Measurements from ENCODE around the gene ACYP1.

ACYP1 gene

DNA sequence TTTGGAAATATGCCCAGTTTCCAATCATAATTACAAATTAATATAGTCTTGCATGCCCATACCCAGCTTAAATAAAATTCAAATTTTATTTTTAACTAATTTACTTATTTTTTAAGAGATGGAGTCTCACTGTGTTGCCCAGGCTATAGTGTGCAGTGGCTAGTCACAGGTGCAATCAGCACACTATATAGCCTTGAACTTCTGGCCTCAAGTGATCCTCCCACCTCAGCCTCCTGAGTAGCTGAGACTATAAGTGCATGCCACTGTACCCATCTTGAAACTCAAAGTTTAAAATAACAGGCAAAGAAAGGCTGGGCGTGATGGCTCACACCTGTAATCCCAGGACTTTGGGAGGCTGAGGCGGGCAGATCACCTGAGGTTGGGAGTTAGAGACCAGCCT lies 22.9 kb downstream of the ACYP1 start:
- no peak for DNase-seq

DNA sequence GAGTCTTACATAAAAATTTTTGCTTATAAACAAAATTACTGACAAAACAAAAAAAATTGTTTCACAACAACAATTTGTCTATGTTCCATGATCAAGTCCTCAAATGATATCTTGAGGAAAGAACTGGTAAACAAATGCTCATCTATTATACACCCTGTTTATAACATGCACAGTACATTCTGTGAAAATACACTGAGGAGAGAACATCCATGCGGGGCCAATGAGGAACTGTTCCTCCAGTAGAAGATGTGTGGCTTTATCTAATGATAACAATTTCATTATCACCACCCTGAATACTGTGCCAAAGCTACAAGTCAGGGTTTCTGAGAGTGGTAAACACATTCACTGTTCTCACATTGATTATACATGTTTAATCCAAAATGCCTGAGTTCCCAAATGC lies 23.3 kb downstream of the ACYP1 start:
- no peak for DNase-seq

- no peak for DNase-seq
Observed at GRCh38 chr14:75032939-75033338, 30.9 kb downstream of the ACYP1 start.

- no peak for DNase-seq
Observed at GRCh38 chr14:75030147-75030546, 33.7 kb downstream of the ACYP1 start.

GRCh38 chr14:75025876-75026275 lies 37.9 kb downstream of the ACYP1 start:
- DNase-seq = no peak

DNA sequence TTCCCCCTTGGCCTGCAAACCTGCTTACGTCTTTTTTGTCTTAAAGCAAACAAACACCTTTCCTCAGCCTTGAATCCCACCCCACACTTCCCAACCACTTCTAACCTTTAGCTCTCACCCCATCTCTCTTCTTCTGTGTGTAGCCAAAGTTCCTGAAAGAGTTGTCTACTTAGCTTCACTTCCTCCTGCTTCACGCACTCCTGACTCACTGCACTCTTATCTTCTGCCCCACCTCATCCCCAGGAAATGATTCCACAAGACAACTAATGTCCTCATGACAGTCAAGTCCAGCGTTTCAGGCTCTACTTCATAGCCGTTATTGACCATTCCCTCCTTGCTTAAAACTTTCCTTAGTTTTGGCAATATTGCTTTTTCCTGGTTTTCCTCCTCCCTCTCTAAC lies 38.7 kb downstream of the ACYP1 start:
- no peak for DNase-seq

- no peak for DNase-seq
Observed at GRCh38 chr14:75023108-75023507, 40.7 kb downstream of the ACYP1 start.

DNA sequence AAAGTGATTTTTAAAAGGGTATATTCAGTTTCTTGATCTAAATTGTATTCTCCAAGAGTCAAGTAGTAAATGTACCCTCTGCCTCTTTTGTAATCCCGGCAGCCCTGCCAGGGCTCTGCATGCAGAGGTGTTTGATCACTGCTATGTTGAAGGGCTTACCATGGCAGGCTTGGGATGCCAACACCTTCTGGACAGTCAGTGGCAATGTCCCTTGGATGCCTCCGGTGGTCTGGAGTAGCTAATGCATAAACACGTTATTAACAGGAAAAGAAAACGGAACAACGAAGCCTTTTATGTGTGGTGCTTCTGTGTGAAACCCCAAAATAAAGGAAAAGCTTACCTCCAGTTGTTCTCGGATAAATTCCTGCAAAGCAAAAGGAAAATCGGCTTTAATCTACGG lies 41.2 kb downstream of the ACYP1 start:
- DNase-seq = no peak

GRCh38 chr14:75018694-75019093 lies 45.1 kb downstream of the ACYP1 start:
- no peak for DNase-seq

DNA sequence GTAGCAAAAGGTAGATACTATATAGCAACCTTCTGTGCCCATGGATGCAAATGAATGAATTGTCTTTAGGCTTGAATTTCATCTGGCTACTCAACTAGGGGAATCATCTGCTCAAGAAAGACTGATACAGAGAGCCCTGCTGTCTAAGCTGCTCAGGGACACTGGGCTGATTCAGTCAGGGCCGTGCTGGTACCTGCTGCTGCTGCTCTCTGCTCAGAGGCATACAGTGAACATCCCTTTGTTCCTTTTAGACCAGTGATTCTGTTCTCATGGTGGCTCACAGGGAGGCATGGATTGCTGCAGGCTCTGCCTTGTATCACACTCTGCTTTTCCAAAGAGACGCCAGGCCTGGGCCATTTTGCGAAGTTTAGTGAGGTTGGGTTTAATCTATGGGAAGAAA lies 47.0 kb downstream of the ACYP1 start:
- peak in 29 of 56 donors; percentile 1 to 60 (median 10) for DNase-seq

DNA sequence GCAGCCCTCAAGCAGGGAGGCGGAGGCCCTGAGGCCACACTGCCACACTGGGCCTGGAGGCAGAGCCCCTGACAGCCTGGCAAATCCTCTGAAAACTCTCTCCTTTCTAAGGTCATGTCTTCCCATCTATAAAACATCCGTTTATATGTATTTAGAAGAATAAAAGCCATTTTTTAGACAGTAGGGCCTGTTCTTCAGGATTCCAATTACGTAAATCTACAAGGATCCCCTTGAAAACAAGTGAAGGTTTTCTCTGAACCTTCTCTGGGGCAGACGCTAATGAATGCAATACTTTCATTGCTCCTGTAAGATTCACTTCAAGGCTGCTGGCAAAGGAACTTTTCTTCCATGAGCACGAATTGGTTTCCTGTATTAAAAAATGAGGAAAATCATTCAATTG lies 48.3 kb downstream of the ACYP1 start:
- DNase-seq = no peak

DNA sequence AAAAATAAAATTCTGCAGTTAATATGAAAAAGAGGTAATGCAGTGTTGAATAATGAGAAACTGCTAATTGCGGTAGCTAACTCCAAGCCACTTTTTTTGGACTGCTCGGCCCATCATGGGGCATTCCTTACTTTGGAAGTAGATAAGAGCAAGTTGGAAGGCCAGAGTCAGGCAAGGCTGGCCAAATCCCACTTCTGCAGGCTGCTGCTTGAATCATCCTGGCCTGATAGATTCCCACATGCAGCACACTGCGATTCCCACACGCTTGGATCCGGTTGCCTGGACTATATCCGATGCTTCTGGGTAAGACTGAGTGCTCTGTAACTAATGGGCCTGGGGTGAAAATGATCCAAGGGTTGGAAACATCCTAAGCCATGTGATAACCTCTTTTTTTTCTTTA lies 50.5 kb downstream of the ACYP1 start:
- DNase-seq = no peak

GRCh38 chr14:75011356-75011994 lies 52.3 kb downstream of the ACYP1 start:
- no peak for DNase-seq

GRCh38 chr14:75010472-75011093 lies 53.2 kb downstream of the ACYP1 start:
- DNase-seq = no peak

DNA sequence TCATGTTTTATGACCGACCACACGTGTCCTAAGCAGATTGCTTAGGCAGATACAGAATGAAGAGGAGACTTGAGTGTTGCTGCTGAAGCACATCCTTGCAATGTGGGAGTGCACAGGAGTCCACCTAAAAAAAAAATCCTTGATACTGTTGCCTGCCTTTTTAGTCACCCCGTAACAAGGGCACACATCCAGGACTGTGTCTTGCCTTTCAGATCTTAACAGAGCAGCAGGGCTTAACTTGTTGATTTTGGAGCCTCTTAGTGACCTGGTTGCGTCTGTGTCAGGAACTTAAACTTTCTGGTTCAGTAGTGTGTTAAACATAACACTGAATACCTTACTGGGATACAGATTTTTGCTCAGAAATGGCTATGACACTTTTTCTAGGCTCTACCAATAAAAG lies 54.6 kb downstream of the ACYP1 start:
- no peak for DNase-seq

- DNase-seq = no peak
Observed at GRCh38 chr14:75005357-75005756, 58.5 kb downstream of the ACYP1 start.

DNA sequence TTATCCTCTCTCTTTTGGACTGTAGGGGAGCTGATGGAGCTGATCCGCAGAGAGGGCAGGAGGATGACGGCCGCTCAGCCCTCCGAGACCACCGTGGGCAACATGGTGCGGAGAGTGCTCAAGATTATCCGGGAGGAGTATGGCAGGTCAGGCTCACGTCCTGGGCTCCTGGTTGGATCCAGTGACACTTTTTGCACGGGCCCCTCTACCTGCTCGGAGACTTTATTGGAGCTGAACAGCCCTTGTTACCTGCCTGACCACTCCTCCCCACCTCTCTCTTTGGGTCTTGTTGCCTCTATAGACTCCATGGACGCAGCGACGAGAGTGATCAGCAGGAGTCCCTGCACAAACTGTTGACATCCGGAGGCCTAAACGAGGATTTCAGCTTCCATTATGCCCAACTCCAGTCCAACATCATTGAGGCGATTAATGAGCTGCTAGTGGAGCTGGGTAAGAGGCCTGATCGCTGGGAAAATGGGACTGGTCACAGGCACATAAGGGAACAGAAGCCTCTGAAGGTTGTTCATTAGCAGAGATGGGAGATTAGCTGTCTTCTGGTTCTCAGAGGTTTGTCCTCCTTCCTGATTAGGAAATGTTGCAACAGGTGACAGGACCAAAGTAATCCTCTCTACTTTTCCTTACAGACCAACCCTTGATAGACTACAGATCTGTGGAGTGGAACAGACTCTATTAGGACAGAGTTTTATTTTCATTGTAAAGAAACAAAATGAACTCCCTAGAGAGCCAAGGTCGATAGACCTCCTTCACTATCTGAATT lies 60.4 kb downstream of the ACYP1 start:
- DNase-seq = no peak
